ENCODE results near the gene DCLRE1B.

DNA sequence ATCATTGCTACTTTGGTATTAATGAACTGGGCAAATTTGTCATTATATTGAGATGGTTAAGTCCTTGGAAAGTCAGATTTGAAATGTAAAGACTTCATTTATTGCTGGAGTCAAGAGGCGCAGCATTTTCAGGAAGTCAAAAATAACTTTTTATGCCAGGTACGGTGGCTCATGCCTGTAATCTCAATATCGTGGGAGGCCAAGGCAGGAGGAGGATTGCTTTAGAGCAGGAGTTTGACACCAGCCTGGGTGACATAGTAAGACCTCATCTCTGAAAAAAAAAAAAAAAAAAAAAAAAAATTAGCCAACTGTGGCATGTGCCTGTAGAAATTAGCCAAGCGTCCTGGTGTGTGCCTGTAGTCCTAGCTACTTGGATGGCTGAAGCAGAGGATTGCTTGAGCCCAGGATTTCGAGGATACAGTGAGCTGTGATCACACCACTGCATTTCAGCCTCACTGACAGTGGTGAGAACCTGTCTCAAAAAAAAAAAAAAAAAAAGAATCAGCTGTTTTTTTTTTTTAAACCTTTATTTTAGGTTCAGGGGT is 29.5 kb downstream of the DCLRE1B start:
- TF ChIP-seq REPIN1 (tag by site-specific recombination; IDR thresholded peaks at IDR 0.05; ENCODE audit: low read depth): no peak
- TF ChIP-seq SP7 (tag by site-specific recombination; IDR thresholded peaks at IDR 0.05): no peak

All from HEK293 (cell line).